Fibroblast of lung (primary cell): ENCODE measurements around the gene MIS18BP1.

Source experiments
- CTCF ChIP-seq, 2 donors: IDR thresholded peaks in 1 of 2; conservative IDR thresholded peaks in 1 of 2; 1 replicate in 1 of 2; 2 replicates in 1 of 2; pipeline ENCODE4 v1.5.1; 2011 to 2012; ENCODE audit warnings: low read length in 2 of 2, control low read depth in 1 of 2, inconsistent platforms in 1 of 2, low read depth in 1 of 2, mild to moderate bottlenecking in 1 of 2
- EZH2 ChIP-seq: IDR thresholded peaks from 2 replicates; pipeline ENCODE4 v1.5.1; 2012; ENCODE audit warnings: low read length, control low read depth, mild to moderate bottlenecking; ENCODE audit errors: missing control alignments

GRCh38 chr14:45169906-45170305 lies 83.1 kb downstream of the MIS18BP1 start:
- TF ChIP-seq CTCF (conservative IDR thresholded peaks at IDR 0.05 in 1 of 2, IDR thresholded peaks at IDR 0.05 in 1 of 2; ENCODE audit: low read depth in 1 of 2, low read length in 2 of 2) = no peak
- TF ChIP-seq EZH2 = no peak
